HepG2 (cell line): ENCODE data around the gene CAPZA1. TPM values are rescaled to one million over a fixed set of nuclear protein-coding genes. Genes with fewer than 3 reads are reported as not detected.

Experiments used
- ATAC-seq: fragments of 200-7000 bp; cut with Tn5 transposase; 3 replicates; pipeline ENCODE4 v1.9.1; 2020; ENCODE audit warnings: mild to moderate bottlenecking, moderate library complexity
- BruUV-seq: library from RNA; stranded (reverse); fragments of 400-500 nt; replicated peaks from 2 replicates; lab custom pipeline; 2021; lab: Mats Ljungman, UMichigan
- CTCF ChIA-PET: fragments of 300-600 bp; formaldehyde crosslinking; extraction: SDS; loops from one replicate; lab custom pipeline; 2021; ENCODE audit warnings: low total read pairs, inconsistent platforms, low intra/inter-chr PET ratio; lab: Yijun Ruan, JAX
- POLR2A ChIA-PET: fragments of 350-600 bp; sonication (Branson Sonifier 250); formaldehyde crosslinking; loops from one replicate; lab custom pipeline; 2020; ENCODE audit warnings: antibody characterized with exemption, inconsistent platforms; lab: Yijun Ruan, JAX
- DNase-seq: peaks from one replicate; pipeline ENCODE4 v3.0.0-alpha.2; 2015; ENCODE audit warnings: low spot score
- FAIRE-seq: peaks from 3 replicates; lab custom pipeline; 2011; peaks lifted over from hg19 to GRCh38; lab: Jason Lieb, UNC
- H2AFZ ChIP-seq: one replicate; pipeline ENCODE4 v1.6.1; 2011; ENCODE audit warnings: low read length, inconsistent platforms
- H3K27ac ChIP-seq: fragments of 300-600 bp; 3 replicates; pipeline ENCODE4 v1.8.0; 2011; ENCODE audit warnings: mixed run types, mild to moderate bottlenecking, mixed read lengths, low read length, inconsistent platforms; ENCODE audit not compliant: insufficient read depth; ENCODE audit errors: extremely low read length
- H3K27me3 ChIP-seq, 2 experiments: fragments of 200-600 bp in 1 of 2; 2 replicates in 1 of 2; 3 replicates in 1 of 2; pipeline versions ENCODE4 v1.6.0 to v1.8.0; 2011; ENCODE audit warnings: low read length in 2 of 2, mild to moderate bottlenecking in 2 of 2, moderate library complexity in 2 of 2, inconsistent platforms in 1 of 2; ENCODE audit not compliant: insufficient read depth in 2 of 2, control insufficient read depth in 1 of 2
- H3K36me3 ChIP-seq, 2 experiments: fragments of 200-600 bp in 1 of 2; replicated peaks in 1 of 2; 2 replicates in 1 of 2; 3 replicates in 1 of 2; pipeline versions ENCODE4 v1.5.1 to v1.8.0; 2011; ENCODE audit warnings: low read length in 2 of 2, inconsistent platforms in 1 of 2; ENCODE audit not compliant: insufficient read depth in 2 of 2, control insufficient read depth in 1 of 2
- H3K4me1 ChIP-seq: 2 replicates; pipeline ENCODE4 v1.5.1; 2012; ENCODE audit warnings: low read length, inconsistent platforms; ENCODE audit not compliant: insufficient read depth
- H3K4me2 ChIP-seq: 2 replicates; pipeline ENCODE4 v1.6.0; 2011; ENCODE audit warnings: low read depth, low read length, inconsistent platforms
- H3K4me3 ChIP-seq, 3 experiments: fragments of 200-600 bp in 1 of 3; sonication (generic), shearing (Covaris generic) in 1 of 3; replicated peaks in 1 of 3; 2 replicates each; pipeline ENCODE4 v1.5.1; 2011 to 2016; ENCODE audit warnings: low read length in 3 of 3, inconsistent platforms in 2 of 3, low read depth in 2 of 3, mild to moderate bottlenecking in 2 of 3, control low read depth in 1 of 3, mixed read lengths in 1 of 3; ENCODE audit not compliant: insufficient read depth in 1 of 3
- H3K79me2 ChIP-seq: one replicate; pipeline ENCODE4 v1.6.1; 2011; ENCODE audit warnings: low read length, inconsistent platforms; ENCODE audit not compliant: insufficient read depth
- H3K9ac ChIP-seq: 2 replicates; pipeline ENCODE4 v1.6.0; 2011; ENCODE audit warnings: mild to moderate bottlenecking, low read depth, low read length, inconsistent platforms; ENCODE audit not compliant: insufficient read depth
- H3K9me3 ChIP-seq: 2 replicates; pipeline ENCODE4 v1.5.1; 2012; ENCODE audit warnings: mild to moderate bottlenecking, low read length
- H4K20me1 ChIP-seq: 2 replicates; pipeline ENCODE4 v1.6.0; 2011; ENCODE audit warnings: inconsistent platforms, mild to moderate bottlenecking, low read length, moderate library complexity; ENCODE audit not compliant: insufficient read depth
- AGO1 ChIP-seq: fragments of 200-400 bp; formaldehyde crosslinking; IDR thresholded peaks from 2 replicates; pipeline ENCODE4 v1.6.1; 2017; ENCODE audit warnings: mild to moderate bottlenecking, low read depth, low read length, moderate library complexity; ENCODE audit not compliant: poor library complexity, severe bottlenecking
- ATF1 ChIP-seq: IDR thresholded peaks from 2 replicates; pipeline ENCODE4 v1.6.1; 2016; ENCODE audit warnings: mild to moderate bottlenecking, control low read depth
- BORCS8-MEF2B ChIP-seq: sonication (generic); formaldehyde crosslinking; IDR thresholded peaks from 2 replicates; pipeline ENCODE4 v1.8.0; 2022; ENCODE audit warnings: mild to moderate bottlenecking, missing genetic modification reagents
- CREM ChIP-seq, 2 experiments: sonication (generic) in 1 of 2; formaldehyde crosslinking in 1 of 2; IDR thresholded peaks; 2 replicates each; pipeline versions ENCODE4 v1.4.0 to v1.6.1; 2016 to 2020; ENCODE audit warnings: antibody characterized with exemption in 1 of 2, mild to moderate bottlenecking in 1 of 2, missing genetic modification reagents in 1 of 2
- DR1 ChIP-seq: sonication (generic); formaldehyde crosslinking; IDR thresholded peaks from 2 replicates; pipeline ENCODE4 v1.8.0; 2021; ENCODE audit warnings: mild to moderate bottlenecking, missing genetic modification reagents, inconsistent platforms
- ELF4 ChIP-seq: sonication (generic); formaldehyde crosslinking; IDR thresholded peaks from 2 replicates; pipeline ENCODE4 v1.5.0; 2020; ENCODE audit warnings: missing genetic modification reagents, mild to moderate bottlenecking, moderate library complexity, borderline replicate concordance
- JDP2 ChIP-seq: sonication (generic); formaldehyde crosslinking; IDR thresholded peaks from 2 replicates; pipeline ENCODE4 v1.8.1; 2022; ENCODE audit warnings: missing genetic modification reagents, borderline replicate concordance
- KDM5B ChIP-seq: sonication (generic); formaldehyde crosslinking; IDR thresholded peaks from 2 replicates; pipeline ENCODE4 v1.4.0; 2020; ENCODE audit warnings: missing genetic modification reagents, mild to moderate bottlenecking, borderline replicate concordance
- KMT2B ChIP-seq: IDR thresholded peaks from 2 replicates; pipeline ENCODE4 v1.6.1; 2016; ENCODE audit warnings: missing genetic modification reagents, missing compliant biosample characterization
- POLR2A ChIP-seq, 2 experiments: IDR thresholded peaks; 2 replicates each; pipeline ENCODE4 v1.6.1; 2011; ENCODE audit warnings: low read depth in 2 of 2, low read length in 2 of 2, mild to moderate bottlenecking in 1 of 2, moderate library complexity in 1 of 2; ENCODE audit not compliant: insufficient read depth in 1 of 2
- RBM22 ChIP-seq: fragments of 200-400 bp; formaldehyde crosslinking; optimal IDR thresholded peaks from 2 replicates; pipeline ENCODE3; 2017; ENCODE audit warnings: mild to moderate bottlenecking, low read length, moderate library complexity
- SMARCC2 ChIP-seq: fragments of 450-650 bp; IDR thresholded peaks from 2 replicates; pipeline ENCODE4 v1.6.1; 2017; ENCODE audit warnings: antibody characterized with exemption, mild to moderate bottlenecking
- TBP ChIP-seq: sonication (generic); formaldehyde crosslinking; IDR thresholded peaks from 2 replicates; pipeline ENCODE4 v1.5.0; 2020; ENCODE audit warnings: missing genetic modification reagents
- ZFP41 ChIP-seq: sonication (generic); formaldehyde crosslinking; IDR thresholded peaks from 2 replicates; pipeline ENCODE4 v1.4.0; 2020; ENCODE audit warnings: mild to moderate bottlenecking, missing genetic modification reagents, borderline replicate concordance
- ZNF337 ChIP-seq: sonication (generic); formaldehyde crosslinking; IDR thresholded peaks from 2 replicates; pipeline ENCODE4 v1.5.1; 2020; ENCODE audit warnings: missing genetic modification reagents, low read depth, mild to moderate bottlenecking, borderline replicate concordance
- ZNF616 ChIP-seq: sonication (generic); formaldehyde crosslinking; IDR thresholded peaks from 2 replicates; pipeline ENCODE4 v1.5.0; 2020; ENCODE audit warnings: low read depth, mild to moderate bottlenecking, missing genetic modification reagents
- WGBS: methylation state at CpG from one replicate; pipeline ENCODE4 v1.1.6; 2017; ENCODE audit warnings: low lambda C conversion rate; 5-methylcytosine and 5-hydroxymethylcytosine counted together
- in situ Hi-C: cut with HindIII; loops from 2 replicates; pipeline ENCODE4 v1.10.0; 2017; ENCODE audit warnings: low pct_unique_long_range_greater_than_20kb; ENCODE audit not compliant: extremely low pct_ligation_motif_present
- intact Hi-C: fragments of 100-400 bp; cut with micrococcal nuclease; formaldehyde crosslinking; loops from one replicate; pipeline ENCODE4 v1.10.0; 2022; ENCODE audit not compliant: unreplicated experiment
- polyA plus RNA-seq, 8 experiments: library from polyadenylated mRNA; depleted of rRNA in 3 of 8; stranded (reverse) in 7 of 8; unstranded in 1 of 8; fragments of >200 nt; fragmentation: Illumina TruSeq in 4 of 8; extraction: Trizol in 4 of 8; gene quantifications; 2 replicates each; pipeline versions ENCODE4 v1.2.1 to v1.2.3, GENCODE V29; 2011 to 2016; ENCODE audit warnings: low read depth in 4 of 8, missing spikeins in 1 of 8, mixed read lengths in 1 of 8; ENCODE audit not compliant: insufficient read depth in 1 of 8
- total RNA-seq, 5 experiments: library from RNA; depleted of rRNA; stranded (reverse); fragments of >200 nt; fragmentation: Illumina TruSeq; extraction: Trizol; gene quantifications; 2 replicates each; pipeline ENCODE4 v1.2.3, GENCODE V29; 2016; ENCODE audit warnings: low read depth in 1 of 5
- TF ChIP-seq, protein P1 (sequence below): sonication (generic); formaldehyde crosslinking; IDR thresholded peaks from 2 replicates; pipeline ENCODE4 v1.9.0; 2022; ENCODE audit warnings: low read depth, missing genetic modification reagents
- TF ChIP-seq, protein P2 (sequence below): sonication (generic); formaldehyde crosslinking; IDR thresholded peaks from 2 replicates; pipeline ENCODE4 v1.4.0; 2020; ENCODE audit warnings: mild to moderate bottlenecking, missing genetic modification reagents
- TF ChIP-seq, protein P3 (sequence below): sonication (generic); formaldehyde crosslinking; IDR thresholded peaks from 2 replicates; pipeline ENCODE4 v1.8.1; 2023; ENCODE audit warnings: mild to moderate bottlenecking, missing genetic modification reagents

The CAPZA1 gene
- total and polyA plus RNA-seq, 2 of the 13 experiments (the other 11 are each of a cell fraction or from before 2014, with no cell fraction given) = 67.0 to 117 TPM

- FAIRE-seq (no peak), ATAC-seq (no peak), DNase-seq (no peak)
- CTCF ChIA-PET = no interaction called here
- H3K4me3 ChIP-seq = no peak overlapping the region
- WGBS = 88% methylated on average over 11 of the region's 17 CpGs
- H3K27ac ChIP-seq = peak overlapping the region; percentile 93
- peaks cover 19% of the 10 kb centered on the region for H3K79me2 ChIP-seq
- no peaks in the 10 kb centered on the region for H3K9me3 ChIP-seq
- peaks cover 85% of the 10 kb centered on the region for H3K4me1 ChIP-seq
- BruUV-seq = no TSS peak
- peak overlapping the region; percentile 61; the same call in 1 of the 2 replicates for H3K9ac ChIP-seq
- peaks cover 7 to 42% of the 10 kb centered on the region in 2 experiments for H3K36me3 ChIP-seq
- in situ Hi-C loops = loop anchor here (10.0 to 25.0 kb wide), 2 partner anchors 197 to 336 kb away; partner anchors contain the start of gene WNT2B
- peak overlapping the region; percentile 36 for H3K4me2 ChIP-seq
- H3K27me3 ChIP-seq = peaks cover 0 to 3% of the 10 kb centered on the region in 2 experiments; a peak in 1 of 5 replicates
- intact Hi-C loops = no loop called here
- POLR2A ChIA-PET = interaction anchor here (0.7 to 9.2 kb wide), 4 partner anchors 14 to 83 kb away, joined by 4 to 251 read pairs (median 14); partner anchors contain the start of genes CAPZA1, MOV10, PPM1J and ST7L
- H2AFZ ChIP-seq = no peak overlapping the region
- H4K20me1 ChIP-seq = no peaks in the 10 kb centered on the region
- TF ChIP-seq TBP (CRISPR knock-in tag) (no peak), ZNF337 (no peak), KDM5B (CRISPR knock-in tag) (0 out of 2 replicates have a peak, but pooled peaks have one; percentile 6), DR1 (CRISPR knock-in tag) (no peak), CREM (IDR thresholded peaks at IDR 0.05) (no peak), CREM (CRISPR knock-in tag; IDR thresholded peaks at IDR 0.05) (no peak), JDP2 (CRISPR knock-in tag) (no peak), ATF1 (CRISPR knock-in tag) (no peak), ZNF616 (CRISPR knock-in tag) (no peak), ZFP41 (CRISPR knock-in tag) (no peak), BORCS8-MEF2B (no peak; the same call in 1 of the 2 replicates), RBM22 (peak; percentile 12), KMT2B (no peak), ELF4 (CRISPR knock-in tag) (no peak), SMARCC2 (no peak), POLR2A (IDR thresholded peaks at IDR 0.05; ENCODE audit: insufficient read depth in 1 of 2, low read depth in 2 of 2, low read length in 2 of 2) (peak in 1 of 2 experiments; percentile 43; a peak in 1 of 4 replicates), AGO1 (peak; percentile 53)
- TF ChIP-seq, protein P1, sequence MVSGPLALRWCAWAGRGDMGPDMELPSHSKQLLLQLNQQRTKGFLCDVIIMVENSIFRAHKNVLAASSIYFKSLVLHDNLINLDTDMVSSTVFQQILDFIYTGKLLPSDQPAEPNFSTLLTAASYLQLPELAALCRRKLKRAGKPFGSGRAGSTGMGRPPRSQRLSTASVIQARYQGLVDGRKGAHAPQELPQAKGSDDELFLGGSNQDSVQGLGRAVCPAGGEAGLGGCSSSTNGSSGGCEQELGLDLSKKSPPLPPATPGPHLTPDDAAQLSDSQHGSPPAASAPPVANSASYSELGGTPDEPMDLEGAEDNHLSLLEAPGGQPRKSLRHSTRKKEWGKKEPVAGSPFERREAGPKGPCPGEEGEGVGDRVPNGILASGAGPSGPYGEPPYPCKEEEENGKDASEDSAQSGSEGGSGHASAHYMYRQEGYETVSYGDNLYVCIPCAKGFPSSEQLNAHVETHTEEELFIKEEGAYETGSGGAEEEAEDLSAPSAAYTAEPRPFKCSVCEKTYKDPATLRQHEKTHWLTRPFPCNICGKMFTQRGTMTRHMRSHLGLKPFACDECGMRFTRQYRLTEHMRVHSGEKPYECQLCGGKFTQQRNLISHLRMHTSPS (CRISPR knock-in tag) = no peak
- TF ChIP-seq, protein P2, sequence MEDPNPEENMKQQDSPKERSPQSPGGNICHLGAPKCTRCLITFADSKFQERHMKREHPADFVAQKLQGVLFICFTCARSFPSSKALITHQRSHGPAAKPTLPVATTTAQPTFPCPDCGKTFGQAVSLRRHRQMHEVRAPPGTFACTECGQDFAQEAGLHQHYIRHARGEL (CRISPR knock-in tag) = 0 out of 2 replicates have a peak, but pooled peaks have one; percentile 59
- TF ChIP-seq, protein P3, sequence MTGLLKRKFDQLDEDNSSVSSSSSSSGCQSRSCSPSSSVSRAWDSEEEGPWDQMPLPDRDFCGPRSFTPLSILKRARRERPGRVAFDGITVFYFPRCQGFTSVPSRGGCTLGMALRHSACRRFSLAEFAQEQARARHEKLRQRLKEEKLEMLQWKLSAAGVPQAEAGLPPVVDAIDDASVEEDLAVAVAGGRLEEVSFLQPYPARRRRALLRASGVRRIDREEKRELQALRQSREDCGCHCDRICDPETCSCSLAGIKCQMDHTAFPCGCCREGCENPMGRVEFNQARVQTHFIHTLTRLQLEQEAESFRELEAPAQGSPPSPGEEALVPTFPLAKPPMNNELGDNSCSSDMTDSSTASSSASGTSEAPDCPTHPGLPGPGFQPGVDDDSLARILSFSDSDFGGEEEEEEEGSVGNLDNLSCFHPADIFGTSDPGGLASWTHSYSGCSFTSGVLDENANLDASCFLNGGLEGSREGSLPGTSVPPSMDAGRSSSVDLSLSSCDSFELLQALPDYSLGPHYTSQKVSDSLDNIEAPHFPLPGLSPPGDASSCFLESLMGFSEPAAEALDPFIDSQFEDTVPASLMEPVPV (CRISPR knock-in tag) = no peak
Measured at GRCh38 chr1:112701227-112702066, 81.8 kb downstream of the CAPZA1 start.
